HepG2 (cell line): ENCODE results near the gene RIPOR1. TPM values are rescaled to one million over a fixed set of nuclear protein-coding genes. Genes with fewer than 3 reads are reported as not detected.

Source experiments
- CREB3 ChIP-seq: sonication (generic); formaldehyde crosslinking; IDR thresholded peaks from 2 replicates; pipeline ENCODE4 v1.5.0; 2020; ENCODE audit warnings: missing genetic modification reagents
- ETS1 ChIP-seq: sonication (generic); formaldehyde crosslinking; IDR thresholded peaks from 2 replicates; pipeline ENCODE4 v1.4.0; 2020; ENCODE audit warnings: missing genetic modification reagents
- GABPA ChIP-seq, 2 experiments: IDR thresholded peaks; 2 replicates each; pipeline ENCODE4 v1.6.1; 2011 to 2016; ENCODE audit warnings: low read depth in 2 of 2, low read length in 1 of 2, missing biosample characterization in 1 of 2, missing genetic modification characterization in 1 of 2
- HMG20A ChIP-seq: IDR thresholded peaks from 2 replicates; pipeline ENCODE4 v1.6.1; 2016; ENCODE audit warnings: borderline replicate concordance
- MAZ ChIP-seq, 2 experiments: sonication (generic) in 1 of 2; formaldehyde crosslinking in 1 of 2; IDR thresholded peaks; 2 replicates each; pipeline versions ENCODE4 v1.5.0 to v1.6.1; 2012 to 2020; ENCODE audit warnings: low read depth in 2 of 2, mild to moderate bottlenecking in 2 of 2, borderline replicate concordance in 1 of 2, improper control_type of control experiment in 1 of 2, low read length in 1 of 2, missing genetic modification reagents in 1 of 2, moderate library complexity in 1 of 2
- MYPOP ChIP-seq: sonication (generic); formaldehyde crosslinking; IDR thresholded peaks from 2 replicates; pipeline ENCODE4 v1.8.1; 2023; ENCODE audit warnings: mild to moderate bottlenecking, moderate library complexity, missing genetic modification reagents
- NR2F6 ChIP-seq, 2 experiments: IDR thresholded peaks; 2 replicates each; pipeline ENCODE4 v1.6.1; 2016; ENCODE audit warnings: antibody characterized with exemption in 1 of 2, mild to moderate bottlenecking in 1 of 2
- PHF20 ChIP-seq: sonication (generic); formaldehyde crosslinking; IDR thresholded peaks from 2 replicates; pipeline ENCODE4 v1.5.0; 2020; ENCODE audit warnings: mild to moderate bottlenecking, missing genetic modification reagents
- PHF21A ChIP-seq: sonication (generic); formaldehyde crosslinking; IDR thresholded peaks from 2 replicates; pipeline ENCODE4 v1.5.0; 2020; ENCODE audit warnings: mild to moderate bottlenecking, missing genetic modification reagents
- POGZ ChIP-seq: sonication (generic); formaldehyde crosslinking; IDR thresholded peaks from 2 replicates; pipeline ENCODE4 v1.4.0; 2020; ENCODE audit warnings: mild to moderate bottlenecking, missing genetic modification reagents
- RBAK ChIP-seq: sonication (generic); formaldehyde crosslinking; IDR thresholded peaks from 2 replicates; pipeline ENCODE4 v1.5.1; 2020; ENCODE audit warnings: mild to moderate bottlenecking, missing genetic modification reagents
- RCOR2 ChIP-seq: IDR thresholded peaks from 2 replicates; pipeline ENCODE4 v1.6.1; 2016; ENCODE audit warnings: missing biosample characterization, missing genetic modification reagents
- REL ChIP-seq: sonication (generic); formaldehyde crosslinking; conservative IDR thresholded peaks from 2 replicates; pipeline ENCODE4 v1.8.0; 2022; ENCODE audit warnings: mild to moderate bottlenecking, missing genetic modification reagents, moderate library complexity
- RFXAP ChIP-seq: sonication (generic); formaldehyde crosslinking; IDR thresholded peaks from 2 replicates; pipeline ENCODE4 v1.4.0; 2020; ENCODE audit warnings: missing genetic modification reagents, borderline replicate concordance
- RNF2 ChIP-seq: fragments of 450-650 bp; conservative IDR thresholded peaks from 2 replicates; pipeline ENCODE4 v1.6.1; 2016; ENCODE audit warnings: low read depth
- SAP130 ChIP-seq: IDR thresholded peaks from 2 replicates; pipeline ENCODE4 v1.6.1; 2016; ENCODE audit warnings: low read depth
- TFDP2 ChIP-seq: sonication (generic); formaldehyde crosslinking; IDR thresholded peaks from 2 replicates; pipeline ENCODE4 v1.4.0; 2020; ENCODE audit warnings: missing genetic modification reagents
- ZNF17 ChIP-seq: sonication (generic); formaldehyde crosslinking; IDR thresholded peaks from 2 replicates; pipeline ENCODE4 v1.5.0; 2020; ENCODE audit warnings: mild to moderate bottlenecking, missing genetic modification reagents
- ZNF3 ChIP-seq: IDR thresholded peaks from 2 replicates; pipeline ENCODE4 v1.7.0; 2017; ENCODE audit warnings: inconsistent platforms
- ZNF550 ChIP-seq: sonication (generic); formaldehyde crosslinking; IDR thresholded peaks from 2 replicates; pipeline ENCODE4 v1.4.0; 2020; ENCODE audit warnings: mild to moderate bottlenecking, missing genetic modification reagents, borderline replicate concordance
- ZNF563 ChIP-seq: sonication (generic); formaldehyde crosslinking; IDR thresholded peaks from 2 replicates; pipeline ENCODE4 v1.8.0; 2022; ENCODE audit warnings: mild to moderate bottlenecking, moderate library complexity, missing genetic modification reagents
- ZNF564 ChIP-seq: sonication (generic); formaldehyde crosslinking; IDR thresholded peaks from 2 replicates; pipeline ENCODE4 v1.8.1; 2023; ENCODE audit warnings: mild to moderate bottlenecking, missing genetic modification reagents
- polyA plus RNA-seq, 8 experiments: library from polyadenylated mRNA; depleted of rRNA in 3 of 8; stranded (reverse) in 7 of 8; unstranded in 1 of 8; fragments of >200 nt; fragmentation: Illumina TruSeq in 4 of 8; extraction: Trizol in 4 of 8; gene quantifications; 2 replicates each; pipeline versions ENCODE4 v1.2.1 to v1.2.3, GENCODE V29; 2011 to 2016; ENCODE audit warnings: low read depth in 4 of 8, missing spikeins in 1 of 8, mixed read lengths in 1 of 8; ENCODE audit not compliant: insufficient read depth in 1 of 8
- total RNA-seq, 5 experiments: library from RNA; depleted of rRNA; stranded (reverse); fragments of >200 nt; fragmentation: Illumina TruSeq; extraction: Trizol; gene quantifications; 2 replicates each; pipeline ENCODE4 v1.2.3, GENCODE V29; 2016; ENCODE audit warnings: low read depth in 1 of 5

Gene RIPOR1
- total and polyA plus RNA-seq, 2 of the 13 experiments (the other 11 are each of a cell fraction or from before 2014, with no cell fraction given) = 4.6 to 8.1 TPM

- TF ChIP-seq REL (CRISPR knock-in tag) = no peak
- TF ChIP-seq MAZ (IDR thresholded peaks at IDR 0.05; ENCODE audit: borderline replicate concordance, low read depth, low read length) = no peak
- TF ChIP-seq MAZ (CRISPR knock-in tag; IDR thresholded peaks at IDR 0.05; ENCODE audit: low read depth) = peak; percentile 57
- no peak for TF ChIP-seq ETS1 (CRISPR knock-in tag)
- peak; percentile 33; the same call in 1 of the 2 replicates for TF ChIP-seq POGZ (CRISPR knock-in tag)
- no peak for TF ChIP-seq ZNF550 (CRISPR knock-in tag)
- TF ChIP-seq TFDP2 (CRISPR knock-in tag) = peak; percentile 17; the same call in 1 of the 2 replicates
- no peak for TF ChIP-seq GABPA (IDR thresholded peaks at IDR 0.05; ENCODE audit: low read depth, low read length)
- peak; percentile 26; the same call in 1 of the 2 replicates for TF ChIP-seq GABPA (CRISPR knock-in tag; IDR thresholded peaks at IDR 0.05; ENCODE audit: low read depth)
- TF ChIP-seq RBAK = 0 out of 2 replicates have a peak, but pooled peaks have one; percentile 36
- TF ChIP-seq SAP130 (CRISPR knock-in tag) = peak; percentile 62; the same call in 1 of the 2 replicates
- TF ChIP-seq ZNF563 = no peak
- no peak for TF ChIP-seq NR2F6 (IDR thresholded peaks at IDR 0.05)
- TF ChIP-seq NR2F6 (CRISPR knock-in tag; IDR thresholded peaks at IDR 0.05) = 0 out of 2 replicates have a peak, but pooled peaks have one; percentile 9
- TF ChIP-seq RCOR2 (CRISPR knock-in tag) = 0 out of 2 replicates have a peak, but pooled peaks have one; percentile 14
- no peak; the same call in 1 of the 2 replicates for TF ChIP-seq RFXAP (CRISPR knock-in tag)
- no peak for TF ChIP-seq HMG20A (CRISPR knock-in tag)
- no peak for TF ChIP-seq ZNF17 (CRISPR knock-in tag)
- TF ChIP-seq ZNF3 (CRISPR knock-in tag) = peak; percentile 51; the same call in 1 of the 2 replicates
- no peak for TF ChIP-seq PHF20
- no peak for TF ChIP-seq ZNF564 (CRISPR knock-in tag)
- TF ChIP-seq MYPOP (CRISPR knock-in tag) = no peak
- TF ChIP-seq PHF21A = peak; percentile 44
- TF ChIP-seq RNF2 = no peak
- TF ChIP-seq CREB3 = 0 out of 2 replicates have a peak, but pooled peaks have one; percentile 27
These were observed 35.3 kb downstream of the RIPOR1 start (continued) for GRCh38 chr16:67563708-67564468.
